ENCODE measurements around the gene FILIP1L. TPM values are rescaled to one million over a fixed set of nuclear protein-coding genes. Genes with fewer than 3 reads are reported as not detected.

Gene FILIP1L
- total and polyA plus RNA-seq, 2 of the 13 experiments (the other 11 are each of a cell fraction or from before 2014, with no cell fraction given) = 8.1 to 187 TPM

GRCh38 chr3:99875929-99876841 lies 238.1 kb downstream of the FILIP1L start (continued):
- TF ChIP-seq TFDP2 (CRISPR knock-in tag; IDR thresholded peaks at IDR 0.05) (peak; percentile 80), ZNF468 (CRISPR knock-in tag; IDR thresholded peaks at IDR 0.05) (no peak), ZNF672 (CRISPR knock-in tag; IDR thresholded peaks at IDR 0.05) (no peak), ZNF546 (CRISPR knock-in tag; conservative IDR thresholded peaks at IDR 0.05) (peak; percentile 89; the same call in 1 of the 2 replicates), MED1 (CRISPR knock-in tag; IDR thresholded peaks at IDR 0.05) (peak; percentile 96), GZF1 (CRISPR knock-in tag; IDR thresholded peaks at IDR 0.05) (no peak), ZHX1 (CRISPR knock-in tag; IDR thresholded peaks at IDR 0.05; ENCODE audit: low read depth) (0 out of 2 replicates have a peak, but pooled peaks have one; percentile 59), ZNF570 (CRISPR knock-in tag; IDR thresholded peaks at IDR 0.05; ENCODE audit: borderline replicate concordance) (peak; percentile 85; the same call in 1 of the 2 replicates), ZFYVE20 (CRISPR knock-in tag; IDR thresholded peaks at IDR 0.05; ENCODE audit: borderline replicate concordance, low read depth) (no peak), ZNF552 (CRISPR knock-in tag; IDR thresholded peaks at IDR 0.05; ENCODE audit: borderline replicate concordance) (no peak), JUNB (CRISPR knock-in tag; IDR thresholded peaks at IDR 0.05; ENCODE audit: borderline replicate concordance) (no peak), ZIK1 (CRISPR knock-in tag; IDR thresholded peaks at IDR 0.05; ENCODE audit: borderline replicate concordance, low read depth) (peak; percentile 64; the same call in 1 of the 2 replicates), ZNF724P (CRISPR knock-in tag; IDR thresholded peaks at IDR 0.05; ENCODE audit: borderline replicate concordance) (peak; percentile 91; the same call in 1 of the 2 replicates)
- TF ChIP-seq, protein P1, sequence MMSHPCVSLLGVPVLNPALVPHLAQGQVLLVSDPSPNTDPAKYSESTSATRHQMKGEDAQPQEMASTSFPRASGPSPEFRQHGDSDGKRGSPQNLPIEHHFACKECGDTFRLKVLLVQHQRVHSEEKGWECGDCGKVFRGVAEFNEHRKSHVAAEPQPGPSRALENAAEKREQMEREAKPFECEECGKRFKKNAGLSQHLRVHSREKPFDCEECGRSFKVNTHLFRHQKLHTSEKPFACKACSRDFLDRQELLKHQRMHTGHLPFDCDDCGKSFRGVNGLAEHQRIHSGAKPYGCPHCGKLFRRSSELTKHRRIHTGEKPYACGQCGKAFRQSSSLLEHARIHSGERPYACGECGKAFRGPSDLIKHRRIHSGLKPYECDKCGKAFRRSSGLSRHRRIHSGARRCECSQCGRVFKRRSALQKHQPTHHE (CRISPR knock-in tag; IDR thresholded peaks at IDR 0.05; ENCODE audit: borderline replicate concordance) = peak; percentile 89
- TF ChIP-seq, protein P2, sequence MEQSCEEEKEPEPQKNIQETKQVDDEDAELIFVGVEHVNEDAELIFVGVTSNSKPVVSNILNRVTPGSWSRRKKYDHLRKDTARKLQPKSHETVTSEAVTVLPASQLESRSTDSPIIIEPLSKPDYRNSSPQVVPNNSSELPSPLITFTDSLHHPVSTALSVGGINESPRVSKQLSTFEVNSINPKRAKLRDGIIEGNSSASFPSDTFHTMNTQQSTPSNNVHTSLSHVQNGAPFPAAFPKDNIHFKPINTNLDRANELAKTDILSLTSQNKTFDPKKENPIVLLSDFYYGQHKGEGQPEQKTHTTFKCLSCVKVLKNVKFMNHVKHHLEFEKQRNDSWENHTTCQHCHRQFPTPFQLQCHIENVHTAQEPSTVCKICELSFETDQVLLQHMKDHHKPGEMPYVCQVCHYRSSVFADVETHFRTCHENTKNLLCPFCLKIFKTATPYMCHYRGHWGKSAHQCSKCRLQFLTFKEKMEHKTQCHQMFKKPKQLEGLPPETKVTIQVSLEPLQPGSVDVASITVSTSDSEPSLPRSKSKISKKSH (CRISPR knock-in tag; IDR thresholded peaks at IDR 0.05; ENCODE audit: borderline replicate concordance) = no peak
- TF ChIP-seq, protein P3, sequence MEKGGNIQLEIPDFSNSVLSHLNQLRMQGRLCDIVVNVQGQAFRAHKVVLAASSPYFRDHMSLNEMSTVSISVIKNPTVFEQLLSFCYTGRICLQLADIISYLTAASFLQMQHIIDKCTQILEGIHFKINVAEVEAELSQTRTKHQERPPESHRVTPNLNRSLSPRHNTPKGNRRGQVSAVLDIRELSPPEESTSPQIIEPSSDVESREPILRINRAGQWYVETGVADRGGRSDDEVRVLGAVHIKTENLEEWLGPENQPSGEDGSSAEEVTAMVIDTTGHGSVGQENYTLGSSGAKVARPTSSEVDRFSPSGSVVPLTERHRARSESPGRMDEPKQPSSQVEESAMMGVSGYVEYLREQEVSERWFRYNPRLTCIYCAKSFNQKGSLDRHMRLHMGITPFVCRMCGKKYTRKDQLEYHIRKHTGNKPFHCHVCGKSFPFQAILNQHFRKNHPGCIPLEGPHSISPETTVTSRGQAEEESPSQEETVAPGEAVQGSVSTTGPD (CRISPR knock-in tag; IDR thresholded peaks at IDR 0.05) = peak; percentile 9; the same call in 1 of the 2 replicates

Measured in HepG2 (cell line).